HG03378 (cell line): ENCODE results near the gene ARHGEF5.
"Not testable (repeated sequence)": the region's sequence is repeated elsewhere in the genome, so short reads cannot be mapped to it uniquely, and the experiment has no call there.

Source experiments
- ATAC-seq: cut with Tn5 transposase; IDR thresholded peaks from one replicate; pipeline ENCODE4 v1.9.1; 2021; ENCODE audit warnings: mild to moderate bottlenecking, moderate library complexity; ENCODE audit not compliant: unreplicated experiment

Gene ARHGEF5

DNA sequence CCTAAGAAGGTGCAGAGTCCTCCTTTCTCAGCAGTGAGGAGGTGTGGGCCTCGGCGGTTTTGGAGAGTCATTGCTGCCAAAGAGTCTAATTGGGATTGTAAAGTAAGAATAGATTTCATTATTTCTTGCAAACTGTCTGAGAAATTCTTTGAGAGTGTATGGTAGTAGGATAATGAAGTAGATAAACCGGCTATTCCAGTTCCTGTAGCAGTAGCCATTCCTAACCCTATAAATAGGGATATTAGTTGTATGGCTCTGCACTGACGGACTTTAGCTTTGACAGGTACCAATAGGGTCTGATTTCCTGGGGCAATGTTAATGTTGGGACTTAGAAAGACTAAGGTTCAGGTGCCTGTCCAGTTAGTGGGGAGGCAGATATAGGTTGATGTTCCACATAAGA lies 63.7 kb downstream of the ARHGEF5 start:
- ATAC-seq = not testable (repeated sequence)

- not testable (repeated sequence) for ATAC-seq
Observed at GRCh38 chr7:144427539-144427938, 72.3 kb downstream of the ARHGEF5 start.

DNA sequence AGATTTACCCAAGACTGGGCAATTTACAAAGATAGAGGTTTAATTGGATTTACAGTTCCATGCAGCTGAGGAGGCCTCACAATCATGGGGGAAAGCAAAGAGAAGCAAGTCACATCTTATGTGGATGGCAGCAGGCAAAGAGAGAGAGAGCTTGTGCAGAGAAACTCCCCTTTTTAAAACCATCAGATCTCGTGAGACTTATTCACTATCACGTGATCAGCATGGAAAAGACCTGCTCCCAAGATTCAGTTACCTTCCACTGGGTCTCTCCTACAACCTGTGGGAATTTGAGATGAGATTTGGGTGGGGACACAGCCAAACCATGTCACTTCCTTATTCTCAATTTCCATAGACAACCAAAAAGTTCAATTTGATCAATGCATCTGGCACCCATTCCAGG lies 73.2 kb downstream of the ARHGEF5 start:
- no peak for ATAC-seq
